ENCODE measurements around the gene TYW3. TPM values are rescaled to one million over a fixed set of nuclear protein-coding genes. Genes with fewer than 3 reads are reported as not detected.

TYW3 gene
- total RNA-seq, 2 donors from 2014 or later, result 13.3 to 16.4 TPM

GRCh38 chr1:74703386-74704182 lies 29.4 kb upstream of the TYW3 start:
- H3K27me3 ChIP-seq (replicated peaks; ENCODE audit: insufficient read depth), result no peaks in the 10 kb centered on the region
- no peak for TF ChIP-seq CTCF (IDR thresholded peaks at IDR 0.05)
- no peak for DNase-seq (ENCODE audit: low spot score)
- no peaks in the 10 kb centered on the region for H3K4me1 ChIP-seq (ENCODE audit: control insufficient read depth in 1 of 2, low read depth in 2 of 2)
- peaks cover 7% of the 10 kb centered on the region for H3K36me3 ChIP-seq
- ATAC-seq (ENCODE audit: insufficient number of reproducible peaks, low FRiP score, low read depth), result no peak
- no peak overlapping the region for H3K4me3 ChIP-seq
- H3K9me3 ChIP-seq, result no peaks in the 10 kb centered on the region
- no peak overlapping the region for H3K27ac ChIP-seq

- Histone ChIP-seq H3K36me3 (peaks cover 22% of the 10 kb centered on the region), H3K27me3 (replicated peaks; ENCODE audit: insufficient read depth) (no peaks in the 10 kb centered on the region), H3K9me3 (no peaks in the 10 kb centered on the region), H3K27ac (no peak overlapping the region), H3K4me1 (ENCODE audit: control insufficient read depth in 1 of 2, low read depth in 2 of 2) (no peaks in the 10 kb centered on the region), H3K4me3 (no peak overlapping the region)
- no peak for TF ChIP-seq CTCF (IDR thresholded peaks at IDR 0.05)
- DNase-seq (ENCODE audit: low spot score), result no peak
- no peak for ATAC-seq (ENCODE audit: insufficient number of reproducible peaks, low FRiP score, low read depth)
These were observed 20.1 kb upstream of the TYW3 start for GRCh38 chr1:74712881-74713280.

GRCh38 chr1:74713849-74714248 lies 19.1 kb upstream of the TYW3 start:
- no peaks in the 10 kb centered on the region for H3K27me3 ChIP-seq (replicated peaks; ENCODE audit: insufficient read depth)
- no peaks in the 10 kb centered on the region for H3K9me3 ChIP-seq
- peaks cover 25% of the 10 kb centered on the region for H3K36me3 ChIP-seq
- no peak overlapping the region for H3K27ac ChIP-seq
- DNase-seq (ENCODE audit: low spot score), result no peak
- no peaks in the 10 kb centered on the region for H3K4me1 ChIP-seq (ENCODE audit: control insufficient read depth in 1 of 2, low read depth in 2 of 2)
- no peak for ATAC-seq (ENCODE audit: insufficient number of reproducible peaks, low FRiP score, low read depth)
- no peak for TF ChIP-seq CTCF (IDR thresholded peaks at IDR 0.05)
- no peak overlapping the region for H3K4me3 ChIP-seq

- DNase-seq (ENCODE audit: low spot score) (no peak), ATAC-seq (ENCODE audit: insufficient number of reproducible peaks, low FRiP score, low read depth) (no peak)
- no peak overlapping the region for H3K4me3 ChIP-seq
- no peaks in the 10 kb centered on the region for H3K9me3 ChIP-seq
- TF ChIP-seq CTCF (IDR thresholded peaks at IDR 0.05), result no peak
- peaks cover 24% of the 10 kb centered on the region for H3K36me3 ChIP-seq
- H3K4me1 ChIP-seq (ENCODE audit: control insufficient read depth in 1 of 2, low read depth in 2 of 2), result no peaks in the 10 kb centered on the region
- no peaks in the 10 kb centered on the region for H3K27me3 ChIP-seq (replicated peaks; ENCODE audit: insufficient read depth)
- H3K27ac ChIP-seq, result no peak overlapping the region
These were observed 18.3 kb upstream of the TYW3 start for GRCh38 chr1:74714429-74715235.

GRCh38 chr1:74715236-74715502 lies 17.8 kb upstream of the TYW3 start:
- Histone ChIP-seq H3K4me3 (no peak overlapping the region), H3K27ac (no peak overlapping the region), H3K9me3 (no peaks in the 10 kb centered on the region), H3K27me3 (replicated peaks; ENCODE audit: insufficient read depth) (no peaks in the 10 kb centered on the region), H3K36me3 (peaks cover 23% of the 10 kb centered on the region), H3K4me1 (ENCODE audit: control insufficient read depth in 1 of 2, low read depth in 2 of 2) (no peaks in the 10 kb centered on the region)
- TF ChIP-seq CTCF (IDR thresholded peaks at IDR 0.05), result no peak
- no peak for ATAC-seq (ENCODE audit: insufficient number of reproducible peaks, low FRiP score, low read depth)
- DNase-seq (ENCODE audit: low spot score), result no peak
